Breast epithelium (tissue), 4 donors: ENCODE results near the gene HEATR5A. TPM values are rescaled to one million over a fixed set of nuclear protein-coding genes. Genes with fewer than 3 reads are reported as not detected.
"Not testable (repeated sequence)": the region's sequence is repeated elsewhere in the genome, so short reads cannot be mapped to it uniquely, and the experiment has no call there.

Experiments used
- DNase-seq, 2 donors: peaks; one replicate each; pipeline ENCODE4 v3.0.0-alpha.2; 2019; ENCODE audit warnings: low spot score in 2 of 2
- H3K27ac ChIP-seq, 2 donors: fragments of 200-600 bp; sonication (generic) in 1 of 2; one replicate each; pipeline ENCODE4 v1.5.1; 2016 to 2019; ENCODE audit warnings: mild to moderate bottlenecking in 1 of 2
- H3K27me3 ChIP-seq, 2 donors: fragments of 200-600 bp; sonication (generic) in 1 of 2; one replicate each; pipeline versions ENCODE4 v1.5.1 to v1.6.0; 2017 to 2019; ENCODE audit warnings: control low read depth in 1 of 2, mild to moderate bottlenecking in 1 of 2
- H3K36me3 ChIP-seq: fragments of 200-600 bp; one replicate; pipeline ENCODE4 v1.5.1; 2019
- H3K4me1 ChIP-seq, 2 donors: fragments of 200-600 bp; sonication (generic); one replicate each; pipeline ENCODE4 v1.5.1; 2016 to 2019; ENCODE audit warnings: control low read depth in 1 of 2
- H3K4me3 ChIP-seq, 3 donors: fragments of 200-600 bp; sonication (generic); 1 replicate in 2 of 3; 2 replicates in 1 of 3; pipeline ENCODE4 v1.5.1; 2016 to 2019; ENCODE audit warnings: mild to moderate bottlenecking in 3 of 3, moderate library complexity in 2 of 3
- H3K9me3 ChIP-seq, 2 donors: fragments of 200-600 bp; sonication (generic) in 1 of 2; one replicate each; pipeline ENCODE4 v1.5.1; 2016 to 2019; ENCODE audit warnings: control low read depth in 1 of 2
- POLR2A ChIP-seq: fragments of 450-650 bp; IDR thresholded peaks from one replicate; pipeline ENCODE4 v1.6.1; 2016; ENCODE audit warnings: antibody characterized with exemption, mild to moderate bottlenecking, moderate library complexity
- POLR2AphosphoS5 ChIP-seq, 3 donors: sonication (generic); formaldehyde crosslinking; IDR thresholded peaks; one replicate each; pipeline ENCODE4 v1.6.1; 2017; ENCODE audit warnings: antibody characterized with exemption in 3 of 3
- intact Hi-C: fragments of 100-400 bp; cut with DNase I; formaldehyde crosslinking; loops from one replicate; pipeline ENCODE4 v1.15.1; 2023; ENCODE audit warnings: low total_unique reads
- total RNA-seq, 3 donors: library from RNA; depleted of rRNA; stranded (reverse); fragments of >200 nt; gene quantifications; one replicate each; pipeline ENCODE4 v1.1.0, GENCODE V29; 2016
- TF ChIP-seq, protein P1 (sequence below), 3 donors: fragments of 450-650 bp; IDR thresholded peaks; one replicate each; pipeline ENCODE4 v1.5.1; 2016 to 2017; ENCODE audit warnings: antibody characterized with exemption in 3 of 3, mild to moderate bottlenecking in 3 of 3, moderate library complexity in 3 of 3

The HEATR5A gene
- total RNA-seq, result 10 to 100 TPM; 24.6 to 43.9 (median 34.7) TPM

DNA sequence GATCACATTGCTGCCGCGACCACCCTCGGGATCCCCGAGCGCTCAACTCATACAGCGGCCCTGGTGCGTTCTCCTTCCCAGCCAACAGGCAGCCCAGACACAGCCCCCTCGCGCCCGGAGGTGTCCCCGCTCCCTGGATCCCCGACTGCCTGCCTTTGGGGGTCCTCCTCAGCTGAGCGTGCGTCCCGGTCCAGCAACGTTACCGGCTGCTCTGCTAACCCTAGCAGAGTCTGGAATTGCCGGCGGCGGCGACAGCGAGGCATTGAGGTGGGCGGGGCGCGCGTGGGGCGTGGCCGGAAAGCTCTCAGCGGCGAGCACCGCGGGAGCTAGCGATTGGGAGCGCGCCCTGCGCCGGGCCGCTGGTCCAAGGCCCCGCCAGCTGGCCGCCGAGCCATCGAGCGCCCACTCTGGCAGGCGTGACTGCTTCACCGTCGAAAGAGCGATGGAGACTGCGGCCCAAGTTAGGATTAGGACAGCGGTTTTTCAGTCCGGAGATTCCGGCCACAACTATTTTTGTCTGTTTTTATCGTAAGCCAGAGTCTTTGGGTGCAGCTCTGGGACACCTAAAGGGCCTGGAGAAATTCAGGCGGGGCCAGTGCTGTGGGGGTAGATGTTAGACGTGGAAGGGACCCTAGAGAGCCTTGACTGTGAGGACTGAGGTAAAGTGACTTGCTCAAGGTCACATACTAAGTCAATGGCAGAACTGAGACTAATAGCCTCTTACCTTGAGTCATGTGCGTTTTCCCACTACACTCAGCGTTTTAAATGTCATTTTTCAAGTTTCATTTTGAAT lies at the start of gene HEATR5A:
Gene HEATR5A, minus strand, starts transcription at position 232 of the 793 bp plus-strand sequence. CDS start 17,575 bp downstream, outside the sequence.
- Histone ChIP-seq H3K27me3 (no peaks in the 10 kb centered on the region), H3K4me1 (no peaks in the 10 kb centered on the region), H3K4me3 (peak within 1 kb of the TSS; percentile 92 to 97 (median 93)), H3K27ac (peak within 1 kb of the TSS; percentile 85 to 88), H3K9me3 (no peaks in the 10 kb centered on the region), H3K36me3 (no peaks in the 10 kb centered on the region)
- DNase-seq, result peak; percentile 88 to 95
- intact Hi-C loops, result no loop called here
- TF ChIP-seq POLR2AphosphoS5 (IDR thresholded peaks at IDR 0.05) (peak; percentile 85 to 91 (median 87)), POLR2A (peak; percentile 82)
- TF ChIP-seq, protein P1, sequence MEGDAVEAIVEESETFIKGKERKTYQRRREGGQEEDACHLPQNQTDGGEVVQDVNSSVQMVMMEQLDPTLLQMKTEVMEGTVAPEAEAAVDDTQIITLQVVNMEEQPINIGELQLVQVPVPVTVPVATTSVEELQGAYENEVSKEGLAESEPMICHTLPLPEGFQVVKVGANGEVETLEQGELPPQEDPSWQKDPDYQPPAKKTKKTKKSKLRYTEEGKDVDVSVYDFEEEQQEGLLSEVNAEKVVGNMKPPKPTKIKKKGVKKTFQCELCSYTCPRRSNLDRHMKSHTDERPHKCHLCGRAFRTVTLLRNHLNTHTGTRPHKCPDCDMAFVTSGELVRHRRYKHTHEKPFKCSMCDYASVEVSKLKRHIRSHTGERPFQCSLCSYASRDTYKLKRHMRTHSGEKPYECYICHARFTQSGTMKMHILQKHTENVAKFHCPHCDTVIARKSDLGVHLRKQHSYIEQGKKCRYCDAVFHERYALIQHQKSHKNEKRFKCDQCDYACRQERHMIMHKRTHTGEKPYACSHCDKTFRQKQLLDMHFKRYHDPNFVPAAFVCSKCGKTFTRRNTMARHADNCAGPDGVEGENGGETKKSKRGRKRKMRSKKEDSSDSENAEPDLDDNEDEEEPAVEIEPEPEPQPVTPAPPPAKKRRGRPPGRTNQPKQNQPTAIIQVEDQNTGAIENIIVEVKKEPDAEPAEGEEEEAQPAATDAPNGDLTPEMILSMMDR (IDR thresholded peaks at IDR 0.05), result peak in 1 of 3 donors; percentile 11

DNA sequence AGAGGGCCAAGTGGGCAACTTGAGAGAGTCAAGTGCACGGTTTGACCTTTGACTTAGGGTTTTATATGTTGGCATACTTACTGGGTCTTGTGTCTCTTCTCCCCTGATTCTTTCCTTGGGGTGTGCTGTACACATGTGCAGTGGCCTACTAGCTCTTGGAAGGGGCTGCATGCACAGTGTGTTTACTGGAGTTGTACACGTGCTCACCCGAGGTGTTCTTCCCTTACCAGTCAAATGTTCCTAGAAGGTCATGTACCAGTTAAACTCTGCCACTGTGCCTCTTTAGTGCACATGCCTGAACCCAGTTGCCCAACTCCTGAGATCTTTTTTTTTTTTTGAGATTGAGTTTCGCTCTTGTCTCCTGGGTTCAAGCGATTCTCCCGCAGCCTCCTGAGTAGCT lies 46.2 kb upstream of the HEATR5A start:
- H3K4me3 ChIP-seq, result no peak overlapping the region
- no peaks in the 10 kb centered on the region for H3K27me3 ChIP-seq
- H3K27ac ChIP-seq, result no peak overlapping the region
- no peaks in the 10 kb centered on the region for H3K36me3 ChIP-seq
- no peaks in the 10 kb centered on the region for H3K4me1 ChIP-seq
- intact Hi-C loops, result no loop called here
- H3K9me3 ChIP-seq, result no peaks in the 10 kb centered on the region
- no peak for TF ChIP-seq POLR2A
- TF ChIP-seq, protein P1 (IDR thresholded peaks at IDR 0.05), result no peak
- no peak for TF ChIP-seq POLR2AphosphoS5 (IDR thresholded peaks at IDR 0.05)
- no peak for DNase-seq

DNA sequence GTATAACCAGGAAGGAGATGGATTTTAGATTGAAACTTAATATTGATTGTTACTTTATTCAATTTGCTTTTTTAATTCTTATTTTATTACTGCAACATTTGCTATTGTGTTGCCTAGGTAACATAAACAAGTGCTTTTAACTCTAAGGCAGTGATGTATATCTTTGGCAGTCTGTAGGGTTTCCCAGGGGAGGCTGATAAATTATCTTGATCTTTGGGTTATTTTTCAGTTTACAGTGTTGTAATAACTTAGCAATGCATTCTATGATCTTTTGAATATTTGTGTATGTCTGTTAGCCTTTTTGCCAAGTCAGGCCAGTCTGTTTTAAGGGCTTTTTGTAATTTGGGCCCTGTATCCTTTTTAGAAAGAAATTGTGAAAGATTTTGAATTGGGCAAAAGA lies 44.8 kb upstream of the HEATR5A start:
- no peaks in the 10 kb centered on the region for H3K4me1 ChIP-seq
- no peaks in the 10 kb centered on the region for H3K36me3 ChIP-seq
- H3K27ac ChIP-seq, result no peak overlapping the region
- no peak overlapping the region for H3K4me3 ChIP-seq
- no peak for DNase-seq
- H3K9me3 ChIP-seq, result no peaks in the 10 kb centered on the region
- TF ChIP-seq, protein P1 (IDR thresholded peaks at IDR 0.05), result no peak
- TF ChIP-seq POLR2AphosphoS5 (IDR thresholded peaks at IDR 0.05) (no peak), POLR2A (no peak)
- no peaks in the 10 kb centered on the region for H3K27me3 ChIP-seq
- intact Hi-C loops, result no loop called here

DNA sequence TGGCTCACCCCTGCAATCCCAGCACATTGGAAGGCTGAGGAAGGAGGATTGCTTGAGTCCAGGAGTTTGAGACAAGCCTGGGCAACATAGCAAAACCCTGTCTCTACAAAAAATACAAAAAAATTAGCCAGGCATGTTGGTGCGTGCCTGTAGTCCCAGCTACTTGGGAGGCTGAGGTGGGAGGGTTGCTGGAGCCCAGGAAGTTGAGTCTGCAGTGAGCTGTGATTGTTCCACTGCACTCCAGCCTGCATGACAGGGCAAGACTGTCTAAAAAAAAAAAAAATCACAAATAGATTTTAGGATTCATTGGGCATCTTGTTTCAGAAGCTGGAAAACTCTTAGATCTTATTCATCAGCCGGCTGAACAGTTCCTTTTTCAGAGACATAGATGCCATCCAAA lies 42.1 kb upstream of the HEATR5A start:
- not testable (repeated sequence) for H3K4me3 ChIP-seq, H3K27ac ChIP-seq, H3K9me3 ChIP-seq, H3K36me3 ChIP-seq, H3K4me1 ChIP-seq, H3K27me3 ChIP-seq, DNase-seq
- intact Hi-C loops, result loop anchor here (5.0 kb wide), 1 partner anchor 1220 kb away; no protein-coding TSS in a partner anchor

DNA sequence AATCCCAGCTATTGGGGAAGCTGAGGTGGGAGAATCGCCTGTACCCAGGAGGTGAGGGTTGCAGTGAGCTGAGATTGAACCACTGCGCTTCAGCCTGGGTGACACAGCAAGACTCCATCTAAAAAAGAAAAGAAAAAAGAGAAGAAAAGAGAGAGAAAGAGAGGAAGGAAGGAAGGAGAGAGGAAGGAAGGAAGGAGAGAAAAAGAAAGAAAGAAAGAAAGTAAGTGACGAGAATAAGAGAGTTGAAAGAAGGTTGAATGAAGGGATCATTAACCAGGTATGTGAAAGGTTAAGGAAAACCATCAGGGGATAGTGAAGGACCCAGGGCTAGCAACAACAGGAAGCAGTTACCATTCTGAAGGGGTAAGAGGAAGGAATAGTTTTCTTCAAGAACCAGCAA lies 41.2 kb upstream of the HEATR5A start:
- intact Hi-C loops, result loop anchor here (5.0 kb wide), 1 partner anchor 1221 kb away; no protein-coding TSS in a partner anchor
- DNase-seq, result no peak
- Histone ChIP-seq H3K27me3 (no peaks in the 10 kb centered on the region), H3K27ac (no peak overlapping the region), H3K4me1 (peaks cover 0 to 4% of the 10 kb centered on the region in 2 donors), H3K36me3 (no peaks in the 10 kb centered on the region), H3K4me3 (no peak overlapping the region), H3K9me3 (no peaks in the 10 kb centered on the region)
- TF ChIP-seq POLR2AphosphoS5 (IDR thresholded peaks at IDR 0.05) (no peak), POLR2A (no peak)
- TF ChIP-seq, protein P1 (IDR thresholded peaks at IDR 0.05), result no peak
